ENCODE measurements around the gene ELMO1. TPM values are rescaled to one million over a fixed set of nuclear protein-coding genes. Genes with fewer than 3 reads are reported as not detected.

ELMO1 gene
- polyA plus RNA-seq, 2 of the 4 experiments (the other 2 are of a cell fraction), result 2.3 to 6.1 TPM

DNA sequence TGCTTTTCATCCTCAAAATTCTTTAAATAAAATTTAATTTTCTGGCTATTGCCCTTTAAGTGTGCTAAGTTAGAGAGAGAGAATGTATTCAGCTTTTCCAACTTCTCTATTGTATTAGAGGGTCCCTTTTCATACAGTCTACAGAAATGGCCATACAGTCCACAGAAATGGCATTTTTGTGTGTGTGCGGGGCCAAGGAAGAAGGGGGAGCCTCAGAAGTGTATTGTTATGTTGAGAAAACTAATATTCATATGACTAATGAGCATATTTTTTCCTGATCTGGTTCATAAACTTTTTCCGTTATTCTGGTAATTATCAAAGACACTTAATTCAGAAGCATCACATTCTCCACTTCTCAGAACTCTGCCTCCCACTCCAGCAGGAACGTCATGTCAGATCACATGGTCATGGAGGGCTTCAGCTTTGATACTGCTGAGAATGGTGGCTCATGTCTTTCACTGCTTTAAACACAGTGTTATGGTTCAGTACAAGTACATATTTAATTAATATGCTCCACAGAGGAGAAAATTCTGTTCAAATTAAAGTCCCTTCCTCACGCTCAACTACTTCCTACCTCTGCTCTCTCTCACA, 37.1 kb downstream of the ELMO1 start:
- no peak overlapping the region for H3K4me3 ChIP-seq
- POLR2A ChIA-PET, result no interaction called here

GRCh38 chr7:37410305-37411229, 38.1 kb downstream of the ELMO1 start:
- ATAC-seq (no peak), DNase-seq (ENCODE audit: low read depth in 1 of 2, low spot score in 1 of 2) (no peak), FAIRE-seq (no peak)
- TF ChIP-seq MAX (IDR thresholded peaks at IDR 0.05), result no peak
- no peak for TF ChIP-seq CEBPB (IDR thresholded peaks at IDR 0.05)
- TF ChIP-seq CHD2 (IDR thresholded peaks at IDR 0.05; ENCODE audit: low read length, partially characterized antibody), result no peak
- no peak for TF ChIP-seq SREBF2 (IDR thresholded peaks at IDR 0.05)
- no peak for TF ChIP-seq REST (IDR thresholded peaks at IDR 0.05)
- no peak for TF ChIP-seq FOXS1 (CRISPR knock-in tag; IDR thresholded peaks at IDR 0.05)
- Histone ChIP-seq H3K4me3 (no peak overlapping the region), H3K9me3 (no peaks in the 10 kb centered on the region), H3K4me2 (no peak overlapping the region), H3K4me1 (peaks cover 43% of the 10 kb centered on the region), H3K27ac (no peak overlapping the region)
- ChIA-PET POLR2A (no interaction called here), CTCF (interaction anchor here (1.5 kb wide), 1 partner anchor 11 kb away, joined by 3 read pairs; no protein-coding TSS in a partner anchor)
- WGBS (ENCODE audit: missing lambda C conversion rate), result 50% methylated on average over 1 of the region's 1 CpG

More for the DNA sequence above, 37.1 kb downstream of the ELMO1 start:
- CTCF ChIA-PET, result no interaction called here
- no peak overlapping the region for H3K4me2 ChIP-seq
- H3K9me3 ChIP-seq, result no peaks in the 10 kb centered on the region
- FAIRE-seq (no peak), ATAC-seq (no peak), DNase-seq (ENCODE audit: low read depth in 1 of 2, low spot score in 1 of 2) (no peak)
- TF ChIP-seq, protein P1, sequence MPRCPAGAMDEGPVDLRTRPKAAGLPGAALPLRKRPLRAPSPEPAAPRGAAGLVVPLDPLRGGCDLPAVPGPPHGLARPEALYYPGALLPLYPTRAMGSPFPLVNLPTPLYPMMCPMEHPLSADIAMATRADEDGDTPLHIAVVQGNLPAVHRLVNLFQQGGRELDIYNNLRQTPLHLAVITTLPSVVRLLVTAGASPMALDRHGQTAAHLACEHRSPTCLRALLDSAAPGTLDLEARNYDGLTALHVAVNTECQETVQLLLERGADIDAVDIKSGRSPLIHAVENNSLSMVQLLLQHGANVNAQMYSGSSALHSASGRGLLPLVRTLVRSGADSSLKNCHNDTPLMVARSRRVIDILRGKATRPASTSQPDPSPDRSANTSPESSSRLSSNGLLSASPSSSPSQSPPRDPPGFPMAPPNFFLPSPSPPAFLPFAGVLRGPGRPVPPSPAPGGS (IDR thresholded peaks at IDR 0.05), result no peak
- no peak for TF ChIP-seq KDM5A (IDR thresholded peaks at IDR 0.05)
- no peak for TF ChIP-seq BHLHE40 (IDR thresholded peaks at IDR 0.05; ENCODE audit: low read depth, low read length)
- TF ChIP-seq HDAC2 (IDR thresholded peaks at IDR 0.05), result no peak
- no peak for TF ChIP-seq ZC3H11A (IDR thresholded peaks at IDR 0.05)
- TF ChIP-seq GATA3 (IDR thresholded peaks at IDR 0.05; ENCODE audit: borderline replicate concordance), result no peak
- TF ChIP-seq POLR2A (IDR thresholded peaks at IDR 0.05; ENCODE audit: low read length), result no peak
- TF ChIP-seq CEBPB (IDR thresholded peaks at IDR 0.05), result no peak
- TF ChIP-seq SREBF2 (IDR thresholded peaks at IDR 0.05), result no peak
- TF ChIP-seq FOSB (CRISPR knock-in tag; IDR thresholded peaks at IDR 0.05), result no peak
- TF ChIP-seq NR3C1 (IDR thresholded peaks at IDR 0.05), result no peak
- TF ChIP-seq CBX8 (IDR thresholded peaks at IDR 0.05), result no peak
- TF ChIP-seq MAX (IDR thresholded peaks at IDR 0.05), result no peak
- no peak for TF ChIP-seq EP300 (IDR thresholded peaks at IDR 0.05)
- no peak for TF ChIP-seq MAFK (IDR thresholded peaks at IDR 0.05; ENCODE audit: partially characterized antibody)
- no peak for TF ChIP-seq MAZ (IDR thresholded peaks at IDR 0.05; ENCODE audit: borderline replicate concordance, low read depth, low read length)
- no peak for TF ChIP-seq ZFP36 (IDR thresholded peaks at IDR 0.05; ENCODE audit: borderline replicate concordance, partially characterized antibody)
- TF ChIP-seq, protein P2, sequence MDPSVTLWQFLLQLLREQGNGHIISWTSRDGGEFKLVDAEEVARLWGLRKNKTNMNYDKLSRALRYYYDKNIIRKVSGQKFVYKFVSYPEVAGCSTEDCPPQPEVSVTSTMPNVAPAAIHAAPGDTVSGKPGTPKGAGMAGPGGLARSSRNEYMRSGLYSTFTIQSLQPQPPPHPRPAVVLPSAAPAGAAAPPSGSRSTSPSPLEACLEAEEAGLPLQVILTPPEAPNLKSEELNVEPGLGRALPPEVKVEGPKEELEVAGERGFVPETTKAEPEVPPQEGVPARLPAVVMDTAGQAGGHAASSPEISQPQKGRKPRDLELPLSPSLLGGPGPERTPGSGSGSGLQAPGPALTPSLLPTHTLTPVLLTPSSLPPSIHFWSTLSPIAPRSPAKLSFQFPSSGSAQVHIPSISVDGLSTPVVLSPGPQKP (IDR thresholded peaks at IDR 0.05; ENCODE audit: low read depth, low read length), result no peak
- no peak for TF ChIP-seq HMGXB4 (CRISPR knock-in tag; IDR thresholded peaks at IDR 0.05; ENCODE audit: borderline replicate concordance)
- H3K4me1 ChIP-seq, result peaks cover 53% of the 10 kb centered on the region
- no peak overlapping the region for H3K27ac ChIP-seq
- 85% methylated on average over 4 of the region's 4 CpGs for WGBS (ENCODE audit: missing lambda C conversion rate)

Measured in A549 (cell line).